Mucosa of rectum (tissue), 2 donors: ENCODE data around the gene APBB2.
"Not testable (repeated sequence)": the region's sequence is repeated elsewhere in the genome, so short reads cannot be mapped to it uniquely, and the experiment has no call there.

Experiments used
- H3K27ac ChIP-seq, 2 donors: one replicate each; pipeline ENCODE4 v1.7.0; 2013; ENCODE audit warnings: inconsistent platforms in 2 of 2, low read depth in 2 of 2, low read length in 2 of 2
- H3K27me3 ChIP-seq, 2 donors: one replicate each; pipeline ENCODE4 v1.7.0; 2013; ENCODE audit warnings: low read length in 2 of 2; ENCODE audit not compliant: control insufficient read depth in 2 of 2, insufficient read depth in 2 of 2
- H3K36me3 ChIP-seq, 2 donors: one replicate each; pipeline ENCODE4 v1.7.0; 2013; ENCODE audit warnings: low read length in 2 of 2; ENCODE audit not compliant: control insufficient read depth in 2 of 2, insufficient read depth in 2 of 2
- H3K4me1 ChIP-seq, 2 donors: one replicate each; pipeline ENCODE4 v1.7.0; 2013; ENCODE audit warnings: low read length in 2 of 2, mild to moderate bottlenecking in 1 of 2; ENCODE audit not compliant: control insufficient read depth in 2 of 2, insufficient read depth in 2 of 2
- H3K4me3 ChIP-seq, 2 donors: one replicate each; pipeline ENCODE4 v1.7.0; 2013; ENCODE audit warnings: low read length in 2 of 2
- H3K9ac ChIP-seq, 2 donors: one replicate each; pipeline ENCODE4 v1.7.0; 2013; ENCODE audit warnings: low read length in 2 of 2, low read depth in 1 of 2, mild to moderate bottlenecking in 1 of 2
- H3K9me3 ChIP-seq, 2 donors: one replicate each; pipeline ENCODE4 v1.7.0; 2013; ENCODE audit warnings: low read length in 2 of 2; ENCODE audit not compliant: control insufficient read depth in 2 of 2
- donor health status: healthy.
- donor health status: Normal muscosa, but diverticular disease.

APBB2 gene

GRCh38 chr4:40924793-40925117, 289.6 kb downstream of the APBB2 start:
- Histone ChIP-seq H3K4me1 (no peaks in the 10 kb centered on the region), H3K36me3 (no peaks in the 10 kb centered on the region), H3K9me3 (no peaks in the 10 kb centered on the region), H3K27me3 (no peaks in the 10 kb centered on the region), H3K4me3 (no peak overlapping the region), H3K27ac (no peak overlapping the region), H3K9ac (no peak overlapping the region)

DNA sequence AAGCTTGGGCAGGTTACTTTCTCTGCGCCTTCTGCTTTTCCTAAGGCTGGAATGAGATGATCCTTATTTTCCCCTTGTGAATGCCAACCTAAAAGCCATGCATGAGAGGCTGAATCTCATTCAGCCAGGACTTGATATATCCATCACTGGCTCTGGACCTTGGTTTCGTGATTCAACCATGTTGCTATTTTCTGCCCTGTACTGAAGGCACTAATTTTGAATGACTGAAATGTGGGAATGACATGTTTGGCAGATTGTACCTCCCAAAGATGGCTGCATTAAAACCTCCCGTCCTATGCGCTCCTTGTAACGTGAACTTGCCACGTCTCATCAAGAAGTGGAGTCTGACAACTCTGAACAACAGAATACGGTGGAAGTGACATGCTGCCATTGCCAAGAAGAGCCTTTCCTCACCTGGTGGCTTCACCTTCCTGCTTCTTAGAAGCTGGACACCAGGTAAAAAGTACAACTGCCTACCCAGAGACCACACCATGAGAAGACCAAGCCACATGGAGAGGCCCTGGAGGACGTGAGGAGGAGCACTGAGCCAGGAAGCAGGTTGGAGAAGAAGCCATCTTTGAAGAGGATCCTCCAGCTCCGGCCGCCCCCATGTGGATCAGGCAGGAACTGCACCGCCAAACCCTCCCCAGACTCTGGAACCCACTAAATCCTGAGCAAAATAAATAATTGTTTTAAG, 290.1 kb downstream of the APBB2 start:
- Histone ChIP-seq H3K36me3 (no peaks in the 10 kb centered on the region), H3K27me3 (no peaks in the 10 kb centered on the region), H3K9me3 (no peaks in the 10 kb centered on the region), H3K4me1 (no peaks in the 10 kb centered on the region), H3K4me3 (no peak overlapping the region), H3K9ac (no peak overlapping the region), H3K27ac (no peak overlapping the region)

DNA sequence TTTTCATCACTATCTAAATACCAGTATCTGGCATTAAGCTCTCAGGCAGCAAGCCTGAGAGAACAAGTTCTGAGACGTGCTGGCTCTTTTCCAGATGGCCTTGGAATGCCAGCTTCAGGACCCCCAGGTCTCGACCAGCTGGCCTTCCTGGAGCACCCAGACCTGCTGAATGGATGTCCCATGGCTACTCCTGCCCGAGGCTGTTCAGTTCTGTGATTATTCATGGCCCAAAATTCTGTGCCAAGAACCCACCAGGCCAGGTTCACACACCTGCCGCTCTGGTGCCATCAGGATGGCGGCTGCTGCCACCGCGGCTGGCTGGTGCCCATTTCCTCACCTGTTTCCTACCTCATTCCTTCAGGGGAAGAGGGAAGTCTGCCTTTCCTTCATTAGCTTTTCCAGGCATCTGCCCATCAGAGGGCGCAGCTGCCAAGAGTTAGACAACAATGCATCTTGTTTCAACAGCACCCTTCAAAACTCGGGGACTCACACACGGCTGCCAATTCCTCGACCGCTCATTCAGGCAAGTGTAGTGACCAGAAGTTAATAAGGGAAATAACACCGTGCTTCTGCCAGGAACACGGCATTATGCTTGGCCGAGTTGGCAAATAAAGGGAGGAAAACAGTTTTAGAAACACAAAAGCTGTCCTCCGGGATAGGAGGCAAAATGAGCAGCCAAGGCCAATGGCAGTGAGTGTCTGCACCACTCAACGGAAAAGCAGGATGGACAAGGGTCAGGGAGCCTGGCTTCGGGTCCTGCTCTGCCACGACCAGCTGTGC, 290.8 kb downstream of the APBB2 start:
- no peaks in the 10 kb centered on the region for H3K4me1 ChIP-seq
- no peaks in the 10 kb centered on the region for H3K9me3 ChIP-seq
- no peak overlapping the region for H3K27ac ChIP-seq
- H3K27me3 ChIP-seq, result no peaks in the 10 kb centered on the region
- H3K36me3 ChIP-seq, result no peaks in the 10 kb centered on the region
- no peak overlapping the region for H3K4me3 ChIP-seq
- no peak overlapping the region for H3K9ac ChIP-seq

DNA sequence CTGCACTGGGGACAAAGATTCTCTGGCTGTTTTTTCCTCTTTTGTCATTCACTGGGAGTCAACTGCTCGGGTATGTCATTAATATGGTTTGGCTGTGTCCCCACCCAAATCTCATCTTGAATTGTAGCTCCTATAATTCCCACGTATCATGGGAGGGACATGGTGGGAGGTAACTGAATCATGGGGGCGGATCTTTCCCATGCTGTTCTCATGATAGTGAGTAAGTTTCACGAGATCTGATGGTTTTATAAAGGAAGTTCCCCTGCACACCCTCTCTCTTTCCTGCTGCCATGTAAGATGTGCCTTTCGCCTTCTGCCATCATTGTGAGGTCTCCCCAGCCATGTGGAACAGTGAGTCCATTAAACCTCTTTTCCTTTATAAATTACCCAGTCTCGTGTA, 294.4 kb downstream of the APBB2 start:
- H3K4me1 ChIP-seq, H3K27me3 ChIP-seq, H3K27ac ChIP-seq, H3K36me3 ChIP-seq, H3K4me3 ChIP-seq, H3K9me3 ChIP-seq, H3K9ac ChIP-seq: not testable (repeated sequence)

DNA sequence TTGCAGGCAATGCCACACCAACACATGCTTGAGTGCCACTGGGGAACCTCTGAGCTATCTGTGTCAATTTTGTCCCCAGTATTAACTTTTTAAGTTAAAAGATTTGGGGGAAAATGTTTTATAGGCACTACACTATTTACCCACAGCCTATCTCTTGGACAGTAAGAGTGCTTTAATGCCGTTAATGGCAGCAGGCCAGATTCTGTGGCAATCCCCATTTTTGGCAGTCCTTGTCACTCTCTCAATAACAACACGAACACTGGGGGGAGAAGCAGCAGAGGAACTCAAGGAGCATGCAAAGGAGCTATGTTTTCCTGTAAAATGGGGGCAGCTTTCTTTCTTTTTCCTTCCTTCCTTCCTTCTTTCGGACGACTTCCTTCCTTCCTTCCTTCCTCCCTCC, 296.0 kb downstream of the APBB2 start:
- Histone ChIP-seq H3K4me1 (no peaks in the 10 kb centered on the region), H3K27ac (no peak overlapping the region), H3K9me3 (no peaks in the 10 kb centered on the region), H3K27me3 (no peaks in the 10 kb centered on the region), H3K4me3 (no peak overlapping the region), H3K36me3 (no peaks in the 10 kb centered on the region), H3K9ac (no peak overlapping the region)

DNA sequence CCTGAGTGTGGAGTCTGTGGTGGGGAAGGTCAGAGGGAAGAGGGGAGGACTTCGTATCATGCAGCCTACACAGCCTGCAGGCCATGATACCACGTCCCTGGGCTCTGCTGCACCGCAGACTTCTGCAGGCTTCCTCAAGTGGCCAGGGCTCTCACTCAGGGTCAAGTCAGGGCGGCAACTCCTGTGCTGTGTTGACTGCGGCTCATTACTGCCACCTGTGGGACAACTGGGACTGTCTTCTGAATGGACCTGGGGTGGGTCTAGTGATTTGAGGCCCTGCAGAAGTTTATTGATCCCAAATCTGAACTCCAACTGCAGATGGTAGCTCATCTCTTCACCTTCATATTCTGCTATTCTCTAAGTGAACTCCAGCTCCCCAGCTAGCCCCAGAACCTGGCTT, 297.5 kb downstream of the APBB2 start:
- H3K27ac ChIP-seq, result no peak overlapping the region
- H3K9me3 ChIP-seq, result no peaks in the 10 kb centered on the region
- H3K4me1 ChIP-seq, result no peaks in the 10 kb centered on the region
- H3K4me3 ChIP-seq, result no peak overlapping the region
- no peaks in the 10 kb centered on the region for H3K36me3 ChIP-seq
- H3K9ac ChIP-seq, result no peak overlapping the region
- H3K27me3 ChIP-seq, result no peaks in the 10 kb centered on the region

DNA sequence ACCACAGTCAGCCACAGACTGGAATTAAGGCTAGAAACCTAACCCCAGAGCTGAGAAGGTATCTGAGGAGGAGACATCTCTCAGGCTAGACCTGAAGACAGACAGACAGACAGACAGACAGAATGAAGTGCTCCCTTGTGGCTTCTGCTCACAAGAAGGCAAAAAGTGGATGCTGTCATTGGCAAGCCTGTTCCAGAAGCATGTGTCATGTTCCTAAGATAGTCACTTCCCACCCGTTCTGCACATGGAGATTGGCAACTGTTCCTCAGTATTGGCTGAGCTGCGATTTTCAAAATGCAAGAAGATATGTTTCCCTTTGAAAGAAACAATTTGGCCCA, 298.2 kb downstream of the APBB2 start:
- Histone ChIP-seq H3K4me3 (no peak overlapping the region), H3K9me3 (no peaks in the 10 kb centered on the region), H3K27me3 (no peaks in the 10 kb centered on the region), H3K36me3 (no peaks in the 10 kb centered on the region), H3K4me1 (no peaks in the 10 kb centered on the region), H3K9ac (no peak overlapping the region), H3K27ac (no peak overlapping the region)

- no peaks in the 10 kb centered on the region for H3K27me3 ChIP-seq
These were observed 298.8 kb downstream of the APBB2 start for GRCh38 chr4:40915318-40916217.

GRCh38 chr4:40912460-40913184, 301.7 kb downstream of the APBB2 start:
- Histone ChIP-seq H3K9me3 (no peaks in the 10 kb centered on the region), H3K36me3 (no peaks in the 10 kb centered on the region), H3K27ac (no peak overlapping the region), H3K4me3 (no peak overlapping the region), H3K9ac (no peak overlapping the region), H3K27me3 (no peaks in the 10 kb centered on the region), H3K4me1 (peaks cover 7 to 9% of the 10 kb centered on the region in 2 donors)

More at GRCh38 chr4:40915318-40916217, 298.8 kb downstream of the APBB2 start:
- Histone ChIP-seq H3K4me3 (no peak overlapping the region), H3K36me3 (no peaks in the 10 kb centered on the region), H3K9ac (no peak overlapping the region), H3K4me1 (no peaks in the 10 kb centered on the region), H3K27ac (no peak overlapping the region), H3K9me3 (no peaks in the 10 kb centered on the region)
